DMS114 treated with DMSO at 0.1 percent for 48 hours (cell line): ENCODE measurements around the gene OGDH.
"Not testable (repeated sequence)": the region's sequence is repeated elsewhere in the genome, so short reads cannot be mapped to it uniquely, and the experiment has no call there.

ENCODE experiments used
- DNase-seq: peaks from one replicate; lab custom pipeline; 2025; ENCODE audit not compliant: unreplicated experiment; lab: John Stamatoyannopoulos, UW

The OGDH gene

DNA sequence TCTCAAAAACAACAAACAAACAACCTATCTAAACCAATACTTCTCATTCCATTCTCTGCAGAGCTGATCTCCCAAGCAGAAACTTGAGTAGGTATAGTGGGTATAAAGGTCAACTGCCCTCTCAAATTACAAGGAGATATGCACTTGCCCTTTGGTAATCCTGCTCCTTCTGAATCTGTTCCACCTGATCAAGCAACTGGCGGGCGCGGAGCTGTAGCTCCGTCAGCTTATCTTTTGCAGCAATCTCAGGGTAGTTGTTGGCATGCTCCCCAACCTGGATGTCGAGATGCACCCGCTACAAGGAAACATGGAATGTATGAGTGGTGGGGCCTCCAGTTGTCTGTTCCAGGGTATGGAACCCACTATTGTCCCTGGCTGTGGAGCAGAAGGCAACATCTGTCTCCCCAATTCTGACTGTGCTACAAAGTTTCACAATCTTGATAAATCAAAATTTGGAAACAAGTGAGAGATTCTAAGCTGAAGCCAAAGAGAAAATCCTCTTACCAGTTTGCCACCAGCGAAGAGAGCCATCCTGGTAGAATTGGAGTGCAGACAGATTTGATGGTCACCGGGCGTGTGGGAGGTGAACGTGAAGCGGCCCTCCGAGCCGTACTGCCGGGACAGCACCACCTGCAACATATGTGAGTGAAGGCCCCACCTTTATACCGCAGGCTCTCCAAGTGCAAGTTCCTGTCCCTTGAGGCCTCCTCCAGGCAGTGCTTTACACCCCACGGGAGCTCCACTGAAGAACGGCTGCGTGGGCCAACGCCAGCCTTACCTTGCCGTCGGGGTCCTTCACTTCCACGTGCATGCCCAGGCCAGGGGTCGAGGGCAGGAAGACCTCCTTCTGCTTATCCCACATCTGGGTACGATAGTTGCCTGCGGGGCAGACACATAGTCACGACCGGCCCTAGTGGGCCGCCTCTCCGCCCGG, 25.2 kb upstream of the OGDH start:
- no peak for DNase-seq

- DNase-seq, result peak; percentile 99
Observed at GRCh38 chr7:44581879-44582603, 24.4 kb upstream of the OGDH start, which contains the start of gene TMED4. TSS of gene TMED4 (minus strand) at chr7:44582231. CDS start at chr7:44582206, 25 bp downstream.

GRCh38 chr7:44583146-44583865, 23.1 kb upstream of the OGDH start:
- DNase-seq, result no peak

DNA sequence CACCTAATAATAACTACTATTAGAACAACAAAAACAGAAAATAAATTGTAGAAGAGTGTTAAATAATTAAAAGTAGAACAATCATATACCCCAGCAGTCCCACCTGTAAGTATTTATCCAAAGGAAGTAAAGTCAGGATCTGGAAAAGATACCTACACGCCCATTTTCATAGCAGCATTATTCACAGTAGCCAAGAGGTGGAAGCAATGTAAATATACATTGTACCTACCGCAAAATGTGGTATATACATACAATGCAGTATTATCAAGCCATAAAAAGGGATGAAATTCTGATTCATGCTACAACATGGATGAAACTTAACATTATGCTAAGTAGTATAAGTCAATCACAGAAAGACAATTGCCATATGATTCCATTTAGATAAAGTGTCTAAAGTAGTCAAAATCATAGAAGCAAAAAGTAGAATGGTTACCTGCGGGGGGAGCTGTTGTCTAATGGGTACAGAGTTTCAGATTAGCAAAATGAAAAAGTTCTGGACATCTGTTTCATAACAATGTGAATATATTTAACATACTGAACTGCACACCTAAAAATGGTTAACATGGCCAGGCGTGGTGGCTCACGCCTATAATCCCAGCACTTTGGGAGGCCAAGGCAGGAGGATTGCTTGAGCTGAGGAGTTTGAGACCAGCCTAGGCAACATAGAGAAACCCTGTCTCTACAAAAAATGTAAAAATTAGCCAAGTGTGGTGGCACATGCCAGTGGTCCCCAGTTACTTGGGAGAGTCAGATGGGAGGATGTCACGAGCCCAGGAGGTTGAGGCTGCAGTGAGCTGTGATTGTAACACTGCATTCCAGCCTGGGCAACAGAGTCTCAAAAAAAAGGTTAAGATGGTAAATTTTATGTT, 18.4 kb upstream of the OGDH start:
- DNase-seq, result peak; percentile 29

DNA sequence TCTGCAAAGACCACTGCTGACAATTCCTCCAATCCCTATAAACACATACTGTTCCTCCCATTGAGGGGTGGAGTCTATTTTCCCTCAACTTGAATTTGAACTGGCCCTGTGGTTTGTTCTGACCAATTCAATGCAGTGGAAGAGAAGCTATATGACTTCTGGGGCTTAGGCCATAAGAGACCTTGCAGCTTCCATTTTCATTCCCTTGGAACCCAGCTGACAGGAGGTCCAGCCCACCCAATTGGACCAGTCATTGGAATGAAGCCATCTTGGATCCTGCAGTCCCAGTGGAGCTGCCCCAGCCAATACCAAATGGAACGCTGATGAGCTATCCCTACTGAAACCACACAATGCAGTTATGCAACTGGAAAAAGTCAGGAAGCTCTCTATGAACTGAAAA, 15.5 kb upstream of the OGDH start:
- DNase-seq, result no peak

DNA sequence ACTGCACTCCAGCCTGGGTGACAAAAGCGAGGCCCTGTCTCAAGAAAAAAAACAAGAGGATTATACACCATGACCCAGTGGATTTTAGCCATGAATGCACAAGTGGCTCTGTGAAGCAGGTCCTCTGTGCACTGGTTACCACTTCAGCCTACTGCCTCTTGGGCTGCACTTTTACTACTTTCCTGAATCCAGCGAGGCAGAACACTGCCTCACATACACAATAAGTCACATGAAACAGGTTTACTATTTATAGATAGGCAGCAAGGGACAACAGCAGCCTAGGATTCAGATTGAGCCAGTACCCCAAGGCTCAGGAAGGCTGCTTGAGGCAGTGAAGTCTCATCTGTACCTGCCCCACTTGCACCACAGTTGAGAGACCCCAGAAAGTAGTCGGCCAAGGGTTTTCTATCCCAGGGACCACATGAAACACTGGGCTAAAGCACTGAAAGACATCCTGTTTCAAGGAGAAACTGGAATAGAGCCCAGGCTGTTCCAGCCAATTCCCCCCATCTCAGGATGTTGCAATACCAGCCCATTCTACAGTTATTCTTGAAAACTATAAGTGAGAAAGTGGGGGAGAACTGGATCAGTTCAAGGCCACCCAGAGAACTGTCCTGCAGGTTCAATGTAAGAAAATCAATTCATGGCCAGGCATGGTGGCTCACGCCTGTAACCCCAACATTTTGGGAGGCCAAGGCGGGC, 10.3 kb upstream of the OGDH start:
- no peak for DNase-seq

- not testable (repeated sequence) for DNase-seq
Observed at GRCh38 chr7:44597181-44597580, 9.2 kb upstream of the OGDH start.

DNA sequence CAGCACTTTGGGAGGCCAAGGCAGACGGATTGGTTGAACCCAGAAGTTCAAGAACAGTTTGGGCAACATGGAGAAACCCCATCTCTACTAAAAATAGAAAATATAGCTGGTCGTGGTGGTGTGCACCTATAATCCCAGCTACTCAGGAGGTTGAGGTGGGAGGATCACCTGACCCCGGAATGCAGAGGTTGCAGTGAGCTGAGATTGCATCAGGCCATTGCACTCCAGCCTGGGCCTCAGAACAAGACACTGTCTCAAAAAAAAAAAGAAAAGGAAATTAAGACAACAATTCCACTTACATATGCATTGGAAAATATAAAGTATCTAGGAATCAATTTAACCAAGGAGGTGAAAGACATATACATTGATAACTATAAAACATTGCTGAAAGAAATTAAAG, 7.2 kb upstream of the OGDH start:
- no peak for DNase-seq

DNA sequence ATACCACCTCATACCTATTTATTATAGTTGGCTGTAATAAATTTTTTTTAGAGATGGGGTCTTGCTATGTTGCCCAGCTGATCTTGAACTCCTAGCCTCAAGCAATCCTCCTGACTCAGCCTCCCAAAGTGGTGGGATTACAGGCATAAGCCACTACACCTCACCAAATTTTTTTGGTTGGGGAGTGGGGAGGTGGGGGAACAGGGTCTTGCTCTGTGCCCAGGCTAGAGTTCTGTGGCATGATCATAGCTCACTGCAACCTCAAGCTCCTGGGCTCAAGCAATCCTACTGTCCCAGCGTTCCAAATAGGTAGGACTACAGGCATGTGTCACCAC, 3.9 kb upstream of the OGDH start:
- DNase-seq, result no peak

DNA sequence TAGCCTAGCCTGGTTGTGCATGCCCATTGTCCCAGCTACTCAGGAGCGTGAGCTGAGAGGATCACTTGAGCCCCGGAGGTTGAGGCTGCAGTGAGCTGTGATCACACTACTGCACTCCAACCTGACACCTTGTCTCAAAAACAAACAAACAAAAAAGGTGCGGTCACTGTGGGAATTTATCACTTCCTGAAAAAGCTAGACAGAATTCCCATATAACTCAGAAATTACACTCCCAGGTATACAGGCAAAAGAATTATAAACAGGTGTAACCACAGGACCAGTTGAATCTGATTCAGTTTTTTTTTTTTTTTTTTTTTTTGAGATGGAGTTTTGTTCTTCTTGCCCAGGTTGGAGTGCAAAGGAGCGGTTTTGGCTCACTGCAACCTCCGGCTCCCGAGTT, 3.2 kb upstream of the OGDH start:
- no peak for DNase-seq

- no peak for DNase-seq
Observed at GRCh38 chr7:44604941-44605340, 1.5 kb upstream of the OGDH start.

GRCh38 chr7:44607141-44608068, 978 bp downstream of the OGDH start:
- DNase-seq, result no peak

DNA sequence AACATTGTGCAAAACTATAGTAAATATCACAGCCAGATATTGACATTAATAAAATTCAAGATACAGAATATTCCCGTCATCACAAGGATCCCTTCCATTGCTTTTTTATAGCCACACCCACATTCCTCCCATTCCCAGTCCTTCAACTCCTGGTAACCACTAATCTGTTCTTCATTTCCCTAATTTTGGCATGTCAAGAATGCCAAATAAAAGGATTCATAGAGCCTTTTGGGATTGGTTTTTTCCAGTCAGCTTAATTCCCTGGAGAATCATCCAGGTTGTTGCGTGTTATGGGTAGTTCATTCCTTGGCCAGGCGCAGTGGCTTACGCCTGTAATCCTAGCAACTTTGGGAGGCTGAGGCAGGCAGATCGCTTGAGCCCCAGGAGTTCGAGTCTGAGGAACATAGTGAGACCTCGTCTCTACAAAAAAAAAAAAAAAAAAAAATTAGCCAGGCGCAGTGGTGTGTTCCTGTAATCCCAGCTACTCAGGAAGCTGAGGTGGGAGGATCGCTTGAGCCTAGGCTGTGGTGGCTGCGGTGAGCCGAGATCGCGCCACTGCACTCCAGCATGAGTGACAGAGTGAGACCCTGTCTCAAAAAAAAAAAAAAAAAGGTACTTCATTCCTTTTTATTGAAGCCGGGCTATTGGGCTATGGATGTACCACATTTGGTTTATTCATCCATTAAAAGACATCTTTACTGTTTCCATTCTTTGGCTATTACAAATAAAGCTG, 2.7 kb downstream of the OGDH start:
- DNase-seq, result no peak

GRCh38 chr7:44609829-44610228, 3.4 kb downstream of the OGDH start:
- no peak for DNase-seq

DNA sequence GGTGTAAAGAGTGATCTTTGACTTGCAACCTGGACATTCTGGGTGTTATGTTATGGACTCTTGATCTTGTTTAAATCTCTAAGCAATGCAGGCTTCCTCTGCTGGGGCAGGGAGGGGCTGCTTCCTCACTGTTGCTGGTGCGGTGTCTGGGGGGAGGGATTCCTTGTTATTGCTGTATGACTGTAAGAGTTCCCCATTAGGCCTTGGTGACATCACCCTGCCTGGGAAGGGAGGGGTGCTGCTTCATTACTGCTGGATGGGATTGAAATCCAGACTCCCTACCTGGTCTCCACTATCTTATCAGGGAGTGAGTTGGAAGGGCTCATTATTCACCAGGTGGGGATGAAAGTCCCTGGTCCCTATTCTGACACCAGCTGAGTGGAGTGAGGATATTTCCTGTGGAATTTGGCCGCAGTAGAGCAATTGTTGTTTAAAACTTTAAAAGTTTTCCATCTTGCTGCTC, 8.8 kb downstream of the OGDH start:
- DNase-seq, result no peak

DNA sequence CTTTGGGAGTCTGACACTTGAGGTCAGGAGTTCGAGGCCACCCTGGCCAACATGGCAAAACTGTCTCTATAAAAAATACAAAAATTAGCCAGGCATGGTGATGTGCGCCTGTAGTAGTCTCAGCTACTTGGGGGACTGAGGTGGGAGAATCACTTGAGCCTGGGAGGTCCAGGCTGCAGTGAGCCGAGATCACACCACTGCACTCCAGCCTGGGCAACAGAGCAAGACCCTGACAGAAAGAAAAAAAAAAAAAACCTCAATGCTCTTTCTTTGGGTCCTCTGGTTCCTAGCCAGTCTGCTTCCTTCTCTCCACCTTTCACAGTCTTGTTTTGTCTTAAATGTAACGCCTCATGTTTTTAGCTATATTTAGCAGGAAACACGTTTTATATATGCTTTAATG, 9.4 kb downstream of the OGDH start:
- DNase-seq, result no peak

- no peak for DNase-seq
Observed at GRCh38 chr7:44616545-44616944, 10.1 kb downstream of the OGDH start.

GRCh38 chr7:44617225-44617890, 10.9 kb downstream of the OGDH start:
- DNase-seq, result no peak
